K562 (cell line): ENCODE data around the gene MIR17HG. TPM values are rescaled to one million over a fixed set of nuclear protein-coding genes. Genes with fewer than 3 reads are reported as not detected.

Experiments used
- ATAC-seq: fragments of 200-7000 bp; cut with Tn5 transposase; 3 replicates; pipeline ENCODE4 v1.9.1; 2020; ENCODE audit warnings: moderate library complexity
- BruUV-seq: library from RNA; stranded (reverse); fragments of 400-500 nt; replicated peaks from 2 replicates; lab custom pipeline; 2021; lab: Mats Ljungman, UMichigan
- CTCF ChIA-PET: fragments of 300-600 bp; formaldehyde crosslinking; extraction: SDS; loops from one replicate; lab custom pipeline; 2021; ENCODE audit warnings: low intra/inter-chr PET ratio; lab: Yijun Ruan, JAX
- POLR2A ChIA-PET: fragments of 300-600, 350-650 bp; sonication (Branson Sonifier 250); formaldehyde crosslinking; extraction: SDS; loops from one replicate; lab custom pipeline; 2021; ENCODE audit warnings: antibody characterized with exemption, inconsistent platforms; lab: Yijun Ruan, JAX
- DNase-seq, 4 experiments: peaks; one replicate each; pipeline versions ENCODE4 v3.0.0 to v3.0.0-alpha.2; 2011 to 2018; ENCODE audit warnings: low spot score in 3 of 4, mixed read lengths in 3 of 4; ENCODE audit errors: extremely low read depth in 1 of 4
- FAIRE-seq: peaks from 2 replicates; lab custom pipeline; 2011; peaks lifted over from hg19 to GRCh38; lab: Jason Lieb, UNC
- H2AFZ ChIP-seq: 2 replicates; pipeline ENCODE4 v1.6.0; 2011; ENCODE audit warnings: low read depth, low read length, control low read depth, inconsistent platforms
- H3K27ac ChIP-seq: fragments of 200-600 bp; 3 replicates; pipeline ENCODE4 v1.8.0; 2011; ENCODE audit warnings: low read depth, mild to moderate bottlenecking, control low read depth, inconsistent platforms, low read length, moderate library complexity, mixed read lengths; ENCODE audit errors: extremely low read depth
- H3K27me3 ChIP-seq, 2 experiments: fragments of 300-600 bp in 1 of 2; 2 replicates in 1 of 2; 3 replicates in 1 of 2; pipeline versions ENCODE4 v1.6.0 to v1.8.0; 2011; ENCODE audit warnings: inconsistent platforms in 2 of 2, low read length in 2 of 2, mild to moderate bottlenecking in 1 of 2, mixed read lengths in 1 of 2, moderate library complexity in 1 of 2; ENCODE audit not compliant: control insufficient read depth in 2 of 2, insufficient read depth in 2 of 2
- H3K36me3 ChIP-seq: fragments of 300-600 bp; 3 replicates; pipeline ENCODE4 v1.8.0; 2011; ENCODE audit warnings: mild to moderate bottlenecking, low read length, inconsistent platforms; ENCODE audit not compliant: control insufficient read depth, insufficient read depth
- H3K4me1 ChIP-seq, 2 experiments: fragments of 200-600 bp in 1 of 2; replicated peaks in 1 of 2; 2 replicates in 1 of 2; 3 replicates in 1 of 2; pipeline versions ENCODE4 v1.5.1 to v1.8.0; 2011; ENCODE audit warnings: inconsistent platforms in 2 of 2, low read length in 2 of 2, mild to moderate bottlenecking in 1 of 2, mixed read lengths in 1 of 2, moderate library complexity in 1 of 2; ENCODE audit not compliant: control insufficient read depth in 2 of 2, insufficient read depth in 2 of 2
- H3K4me2 ChIP-seq: 2 replicates; pipeline ENCODE4 v1.6.1; 2011; ENCODE audit warnings: low read length, control low read depth, inconsistent platforms, mixed read lengths; ENCODE audit not compliant: insufficient read depth
- H3K4me3 ChIP-seq: fragments of 200-600 bp; sonication (generic), shearing (Covaris generic); 2 replicates; pipeline ENCODE4 v1.5.1; 2016; ENCODE audit warnings: control low read depth, inconsistent platforms
- H3K79me2 ChIP-seq: fragments of 200-600 bp; 3 replicates; pipeline ENCODE4 v1.8.0; 2011; ENCODE audit warnings: low read length, inconsistent platforms; ENCODE audit not compliant: control insufficient read depth, insufficient read depth
- H3K9ac ChIP-seq, 2 experiments: 2 replicates each; pipeline versions ENCODE4 v1.6.0 to v1.6.1; 2011; ENCODE audit warnings: low read depth in 2 of 2, low read length in 2 of 2, control low read depth in 1 of 2, inconsistent platforms in 1 of 2, mild to moderate bottlenecking in 1 of 2, mixed read lengths in 1 of 2; ENCODE audit not compliant: insufficient read depth in 1 of 2
- H3K9me1 ChIP-seq: one replicate; pipeline ENCODE4 v1.6.0; 2011; ENCODE audit warnings: inconsistent platforms, mild to moderate bottlenecking, low read length, moderate library complexity; ENCODE audit not compliant: control insufficient read depth, insufficient read depth
- H3K9me3 ChIP-seq: replicated peaks from 2 replicates; pipeline ENCODE4 v1.5.1; 2011; ENCODE audit warnings: low read depth, low read length, inconsistent platforms; ENCODE audit not compliant: control insufficient read depth, insufficient read depth
- H4K20me1 ChIP-seq: replicated peaks from 2 replicates; pipeline ENCODE4 v1.6.1; 2011; ENCODE audit warnings: low read length, inconsistent platforms, mixed read lengths; ENCODE audit not compliant: control insufficient read depth, insufficient read depth
- BCL6 ChIP-seq: fragments of 250-450 bp; sonication (Bioruptor Pico); IDR thresholded peaks from 2 replicates; pipeline ENCODE4 v1.4.0; 2020
- BDP1 ChIP-seq: IDR thresholded peaks from 3 replicates; pipeline ENCODE4 v1.6.1; 2011; ENCODE audit not compliant: insufficient read length, insufficient read depth
- DLX4 ChIP-seq: fragments of 250-450 bp; sonication (Bioruptor Pico); IDR thresholded peaks from 2 replicates; pipeline ENCODE4 v1.6.1; 2021; ENCODE audit warnings: mild to moderate bottlenecking
- JUN ChIP-seq, 2 experiments: sonication (generic) in 1 of 2; formaldehyde crosslinking in 1 of 2; IDR thresholded peaks; 2 replicates each; pipeline versions ENCODE4 v1.6.1 to v1.8.0; 2012 to 2022; ENCODE audit warnings: borderline replicate concordance in 2 of 2, mild to moderate bottlenecking in 2 of 2, improper control_type of control experiment in 1 of 2, low read depth in 1 of 2, low read length in 1 of 2, missing genetic modification reagents in 1 of 2
- MCM3 ChIP-seq: fragments of 450-650 bp; IDR thresholded peaks from 2 replicates; pipeline ENCODE4 v1.6.1; 2016
- RBM17 ChIP-seq: fragments of 200-400 bp; formaldehyde crosslinking; IDR thresholded peaks from 2 replicates; pipeline ENCODE4 v1.6.1; 2017; ENCODE audit warnings: low read depth, mild to moderate bottlenecking, low read length, borderline replicate concordance
- SETDB1 ChIP-seq: IDR thresholded peaks from one replicate; pipeline ENCODE4 v1.6.1; 2012; ENCODE audit warnings: low read length, control low read depth, inconsistent platforms
- SRF ChIP-seq, 2 experiments: fragments of 250-450, 450-650 bp in 1 of 2; sonication (Bioruptor Pico) in 1 of 2; sonication (generic) in 1 of 2; formaldehyde crosslinking; IDR thresholded peaks; 2 replicates each; pipeline versions ENCODE4 v1.5.0 to v1.5.1; 2020 to 2022; ENCODE audit warnings: mild to moderate bottlenecking in 1 of 2, missing genetic modification reagents in 1 of 2
- TEAD2 ChIP-seq: fragments of 450-650 bp; IDR thresholded peaks from 2 replicates; pipeline ENCODE4 v1.6.1; 2016; ENCODE audit warnings: missing genetic modification characterization, control low read depth, missing compliant biosample characterization
- ZNF3 ChIP-seq: fragments of 250-450 bp; sonication (Bioruptor Pico); IDR thresholded peaks from 2 replicates; pipeline ENCODE4 v1.5.0; 2021; ENCODE audit warnings: mild to moderate bottlenecking, moderate library complexity
- ZNF551 ChIP-seq: fragments of 250-450 bp; sonication (Bioruptor Pico); IDR thresholded peaks from 2 replicates; pipeline ENCODE4 v1.5.0; 2021; ENCODE audit warnings: mild to moderate bottlenecking, moderate library complexity
- ZNF766 ChIP-seq: fragments of 200-800 bp; sonication (Bioruptor generic); conservative IDR thresholded peaks from 2 replicates; pipeline ENCODE4 v1.6.1; 2016; ENCODE audit warnings: missing genetic modification characterization, missing compliant biosample characterization
- WGBS: fragments of 100-300 bp; shearing (Covaris generic); methylation state at CpG from one replicate; pipeline ENCODE4 v1.1.6; 2016; ENCODE audit warnings: low coverage, mixed read lengths; ENCODE audit not compliant: insufficient coverage; ENCODE audit errors: missing lambda C conversion rate; 5-methylcytosine and 5-hydroxymethylcytosine counted together
- in situ Hi-C: fragments of 300-500 bp; cut with MboI; formaldehyde crosslinking; loops from 4 replicates; pipeline ENCODE4 v1.15.0; 2018; ENCODE audit warnings: inconsistent platforms, mixed read lengths
- intact Hi-C: fragments of 100-400 bp; cut with micrococcal nuclease; formaldehyde crosslinking; loops from 2 replicates; pipeline ENCODE4 v1.14.2; 2022
- polyA plus RNA-seq, 8 experiments: library from polyadenylated mRNA; depleted of rRNA in 4 of 8; stranded (reverse) in 5 of 8; unstranded in 3 of 8; fragments of >200 nt; fragmentation: Nextera tagmentation in 2 of 8; fragmentation: Illumina TruSeq in 1 of 8; extraction: Ambion mirVana in 2 of 8; extraction: Trizol in 1 of 8; gene quantifications; 2 replicates each; pipeline versions ENCODE4 v1.2.1 to v1.2.3, GENCODE V29; 2011 to 2014; ENCODE audit warnings: inconsistent platforms in 1 of 8, missing spikeins in 1 of 8
- total RNA-seq, 7 experiments: library from RNA; depleted of rRNA in 6 of 7; stranded (reverse); fragments of >200 nt in 6 of 7; fragmentation: Illumina TruSeq in 2 of 7; extraction: Trizol in 2 of 7; gene quantifications; 2 replicates each; pipeline versions ENCODE4 v1.2.1 to v1.2.3, GENCODE V29; 2011 to 2021; ENCODE audit warnings: low replicate concordance in 1 of 7

The MIR17HG gene
- total and polyA plus RNA-seq, 9 of the 15 experiments (the other 6 are each of a cell fraction or from before 2014, with no cell fraction given) = 44.2 to 218 (median 77.8) TPM

- no TSS peak for BruUV-seq
- ATAC-seq (no peak), DNase-seq (no peak), FAIRE-seq (no peak)
- no peak overlapping the region for H2AFZ ChIP-seq
- ChIA-PET POLR2A (interaction anchor here (1.7 to 1.9 kb wide), 2 partner anchors 9 to 19 kb away, joined by 7 to 8 read pairs; partner anchors contain the start of gene MIR17HG), CTCF (interaction anchor here (0.7 to 1.0 kb wide), 2 partner anchors 22 to 79 kb away, joined by 3 read pairs; no protein-coding TSS in a partner anchor)
- H3K4me1 ChIP-seq = no peaks in the 10 kb centered on the region
- H3K9me1 ChIP-seq = no peaks in the 10 kb centered on the region
- H3K27me3 ChIP-seq = no peaks in the 10 kb centered on the region
- intact Hi-C loops = no loop called here
- in situ Hi-C loops = no loop called here
- H3K4me2 ChIP-seq = no peak overlapping the region
- H3K36me3 ChIP-seq = no peaks in the 10 kb centered on the region
- H3K79me2 ChIP-seq = no peaks in the 10 kb centered on the region
- no peaks in the 10 kb centered on the region for H4K20me1 ChIP-seq
- no peaks in the 10 kb centered on the region for H3K9me3 ChIP-seq
- WGBS = 1% methylated on average over 1 of the region's 1 CpG
- no peak overlapping the region for H3K27ac ChIP-seq
- TF ChIP-seq RBM17 (no peak), BCL6 (CRISPR knock-in tag) (no peak), ZNF551 (no peak), MCM3 (no peak), ZNF766 (CRISPR knock-in tag) (no peak), JUN (IDR thresholded peaks at IDR 0.05; ENCODE audit: borderline replicate concordance, low read depth, low read length) (no peak), JUN (CRISPR knock-in tag; IDR thresholded peaks at IDR 0.05; ENCODE audit: borderline replicate concordance) (no peak), BDP1 (no peak), SRF (CRISPR knock-in tag; IDR thresholded peaks at IDR 0.05) (peak in 1 of 2 experiments; percentile 79; a peak in 2 of 4 replicates), DLX4 (CRISPR knock-in tag) (no peak), SETDB1 (no peak), ZNF3 (CRISPR knock-in tag) (0 out of 2 replicates have a peak, but pooled peaks have one; percentile 20), TEAD2 (tag) (no peak)
- TF ChIP-seq, all 486 proteins: peak for 2
- Histone ChIP-seq H3K4me3 (no peak overlapping the region), H3K9ac (no peak overlapping the region)
Measured at GRCh38 chr13:91328726-91329125, 18.8 kb upstream of the MIR17HG start.
